Thyroid gland (tissue), 4 donors: Measurements from ENCODE around the gene FABP7.
A peak's percentile ranks its signal among the peaks of the same experiment; 100 is the strongest.

ENCODE experiments used
- POLR2A ChIP-seq, 2 donors: fragments of 450-650 bp; IDR thresholded peaks; one replicate each; pipeline ENCODE4 v1.6.1; 2017; ENCODE audit warnings: antibody characterized with exemption in 2 of 2, mild to moderate bottlenecking in 2 of 2, moderate library complexity in 1 of 2
- TF ChIP-seq, protein P1 (sequence below), 6 experiments: fragments of 200-600 bp in 3 of 6; fragments of 450-650 bp in 3 of 6; sonication (generic) in 3 of 6; IDR thresholded peaks; one replicate each; pipeline ENCODE4 v1.5.1; 2016 to 2019; ENCODE audit warnings: antibody characterized with exemption in 6 of 6, mild to moderate bottlenecking in 2 of 6, inconsistent platforms in 1 of 6, moderate library complexity in 1 of 6

DNA sequence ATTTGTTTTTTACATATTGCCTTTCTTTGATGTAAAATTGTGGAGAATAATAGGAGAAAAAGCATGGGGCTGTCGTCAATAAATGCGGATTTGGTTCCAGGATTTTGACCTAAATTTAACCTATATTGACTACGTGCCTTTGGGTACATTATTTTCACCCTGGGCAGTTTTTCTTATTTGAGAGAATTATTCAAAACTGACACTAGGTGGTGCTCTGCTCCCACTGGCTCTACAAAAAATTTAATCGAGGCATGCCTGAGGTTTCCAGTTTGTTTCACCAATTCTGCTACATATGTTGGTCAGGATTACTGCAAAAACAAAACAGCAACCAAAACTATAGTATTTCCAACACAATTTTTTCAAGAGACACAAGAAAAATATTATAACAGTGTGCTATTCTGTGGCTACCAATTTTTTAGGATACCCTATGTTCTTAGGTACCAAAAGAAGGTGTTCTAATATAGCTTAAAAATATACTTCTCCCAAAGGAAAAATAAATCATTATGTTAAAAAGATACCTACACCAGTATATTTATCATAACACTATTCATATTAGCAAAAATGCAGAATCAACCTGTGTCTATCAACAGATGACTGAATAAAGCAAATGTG, 48.6 kb upstream of the FABP7 start:
- TF ChIP-seq, protein P1, sequence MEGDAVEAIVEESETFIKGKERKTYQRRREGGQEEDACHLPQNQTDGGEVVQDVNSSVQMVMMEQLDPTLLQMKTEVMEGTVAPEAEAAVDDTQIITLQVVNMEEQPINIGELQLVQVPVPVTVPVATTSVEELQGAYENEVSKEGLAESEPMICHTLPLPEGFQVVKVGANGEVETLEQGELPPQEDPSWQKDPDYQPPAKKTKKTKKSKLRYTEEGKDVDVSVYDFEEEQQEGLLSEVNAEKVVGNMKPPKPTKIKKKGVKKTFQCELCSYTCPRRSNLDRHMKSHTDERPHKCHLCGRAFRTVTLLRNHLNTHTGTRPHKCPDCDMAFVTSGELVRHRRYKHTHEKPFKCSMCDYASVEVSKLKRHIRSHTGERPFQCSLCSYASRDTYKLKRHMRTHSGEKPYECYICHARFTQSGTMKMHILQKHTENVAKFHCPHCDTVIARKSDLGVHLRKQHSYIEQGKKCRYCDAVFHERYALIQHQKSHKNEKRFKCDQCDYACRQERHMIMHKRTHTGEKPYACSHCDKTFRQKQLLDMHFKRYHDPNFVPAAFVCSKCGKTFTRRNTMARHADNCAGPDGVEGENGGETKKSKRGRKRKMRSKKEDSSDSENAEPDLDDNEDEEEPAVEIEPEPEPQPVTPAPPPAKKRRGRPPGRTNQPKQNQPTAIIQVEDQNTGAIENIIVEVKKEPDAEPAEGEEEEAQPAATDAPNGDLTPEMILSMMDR (IDR thresholded peaks at IDR 0.05) = peak; percentile 61 to 88 (median 76)
- TF ChIP-seq POLR2A (IDR thresholded peaks at IDR 0.05) = no peak
